ENCODE measurements around the gene NFATC2IP.
A peak's percentile ranks its signal among the peaks of the same experiment; 100 is the strongest.
"Not testable (repeated sequence)": the region's sequence is repeated elsewhere in the genome, so short reads cannot be mapped to it uniquely, and the experiment has no call there.

The NFATC2IP gene

DNA sequence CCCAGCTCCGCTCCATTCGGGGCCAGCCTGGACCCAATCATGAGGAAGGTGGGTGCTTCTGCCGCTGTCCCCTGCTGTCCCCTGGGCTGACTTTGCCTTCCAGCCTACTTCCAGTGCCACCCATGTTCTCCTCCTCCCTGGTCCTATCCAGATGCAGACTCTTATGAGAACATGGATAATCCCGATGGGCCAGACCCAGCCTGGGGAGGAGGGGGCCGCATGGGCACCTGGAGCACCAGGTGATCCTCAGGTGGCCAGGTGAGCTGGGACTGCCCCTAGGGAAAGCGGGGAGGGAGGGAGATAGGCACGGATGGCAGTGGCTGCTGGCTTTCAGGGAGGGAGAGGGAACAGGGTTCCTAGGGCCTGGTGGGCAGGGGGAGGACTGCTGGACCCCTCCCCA, 12.0 kb upstream of the NFATC2IP start:
- TF ChIP-seq, protein P1, sequence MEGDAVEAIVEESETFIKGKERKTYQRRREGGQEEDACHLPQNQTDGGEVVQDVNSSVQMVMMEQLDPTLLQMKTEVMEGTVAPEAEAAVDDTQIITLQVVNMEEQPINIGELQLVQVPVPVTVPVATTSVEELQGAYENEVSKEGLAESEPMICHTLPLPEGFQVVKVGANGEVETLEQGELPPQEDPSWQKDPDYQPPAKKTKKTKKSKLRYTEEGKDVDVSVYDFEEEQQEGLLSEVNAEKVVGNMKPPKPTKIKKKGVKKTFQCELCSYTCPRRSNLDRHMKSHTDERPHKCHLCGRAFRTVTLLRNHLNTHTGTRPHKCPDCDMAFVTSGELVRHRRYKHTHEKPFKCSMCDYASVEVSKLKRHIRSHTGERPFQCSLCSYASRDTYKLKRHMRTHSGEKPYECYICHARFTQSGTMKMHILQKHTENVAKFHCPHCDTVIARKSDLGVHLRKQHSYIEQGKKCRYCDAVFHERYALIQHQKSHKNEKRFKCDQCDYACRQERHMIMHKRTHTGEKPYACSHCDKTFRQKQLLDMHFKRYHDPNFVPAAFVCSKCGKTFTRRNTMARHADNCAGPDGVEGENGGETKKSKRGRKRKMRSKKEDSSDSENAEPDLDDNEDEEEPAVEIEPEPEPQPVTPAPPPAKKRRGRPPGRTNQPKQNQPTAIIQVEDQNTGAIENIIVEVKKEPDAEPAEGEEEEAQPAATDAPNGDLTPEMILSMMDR (IDR thresholded peaks at IDR 0.05; ENCODE audit: borderline replicate concordance, insufficient read depth, low read depth, low read length): no peak
- no peak overlapping the region for H3K4me3 ChIP-seq (ENCODE audit: low read depth, low read length)

GRCh38 chr16:28939825-28940224, 10.9 kb upstream of the NFATC2IP start:
- H3K4me3 ChIP-seq (ENCODE audit: low read depth, low read length): not testable (repeated sequence)

DNA sequence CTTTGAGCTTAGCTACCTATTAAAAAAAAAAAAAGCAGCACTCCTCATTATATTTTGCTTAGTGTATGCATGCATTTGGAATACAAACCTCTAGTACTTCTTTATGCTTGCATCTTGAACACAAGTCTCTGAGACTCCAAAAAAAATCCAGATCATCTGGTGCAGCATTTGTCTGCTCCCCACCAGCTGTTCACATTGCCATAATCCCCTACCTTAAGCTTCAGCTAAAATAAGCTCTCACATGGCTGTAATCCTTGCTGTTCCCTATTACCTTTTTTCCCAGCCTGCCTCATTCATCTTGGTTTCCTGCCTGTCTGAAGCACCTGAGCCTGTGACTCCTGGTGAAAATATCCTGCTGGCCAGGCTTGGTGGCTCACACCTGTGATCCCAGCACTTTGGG, 7.5 kb upstream of the NFATC2IP start:
- no peak overlapping the region for H3K4me3 ChIP-seq (ENCODE audit: low read depth, low read length)
- TF ChIP-seq, protein P1 (IDR thresholded peaks at IDR 0.05; ENCODE audit: borderline replicate concordance, insufficient read depth, low read depth, low read length): no peak

DNA sequence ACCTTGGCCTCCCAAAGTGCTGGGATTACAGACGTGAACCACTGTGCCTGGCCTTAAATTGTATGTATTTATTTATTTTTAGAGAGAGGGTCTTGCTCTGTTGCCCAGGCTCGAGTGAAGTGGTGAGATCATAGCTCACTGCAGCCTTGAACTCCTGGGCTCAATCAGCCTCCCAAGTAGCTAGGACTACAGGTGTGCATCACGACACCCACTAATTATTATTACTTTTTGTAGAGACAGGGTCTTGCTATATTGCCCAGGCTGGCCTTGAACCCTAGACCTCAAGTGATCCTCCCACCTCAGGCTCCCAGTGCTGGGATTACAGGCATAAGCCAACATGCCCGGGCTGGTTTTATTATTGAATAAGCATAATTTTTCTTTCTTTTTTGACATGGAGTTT, 4.1 kb upstream of the NFATC2IP start:
- no peak overlapping the region for H3K4me3 ChIP-seq (ENCODE audit: low read depth, low read length)
- TF ChIP-seq, protein P1 (IDR thresholded peaks at IDR 0.05; ENCODE audit: borderline replicate concordance, insufficient read depth, low read depth, low read length): no peak

DNA sequence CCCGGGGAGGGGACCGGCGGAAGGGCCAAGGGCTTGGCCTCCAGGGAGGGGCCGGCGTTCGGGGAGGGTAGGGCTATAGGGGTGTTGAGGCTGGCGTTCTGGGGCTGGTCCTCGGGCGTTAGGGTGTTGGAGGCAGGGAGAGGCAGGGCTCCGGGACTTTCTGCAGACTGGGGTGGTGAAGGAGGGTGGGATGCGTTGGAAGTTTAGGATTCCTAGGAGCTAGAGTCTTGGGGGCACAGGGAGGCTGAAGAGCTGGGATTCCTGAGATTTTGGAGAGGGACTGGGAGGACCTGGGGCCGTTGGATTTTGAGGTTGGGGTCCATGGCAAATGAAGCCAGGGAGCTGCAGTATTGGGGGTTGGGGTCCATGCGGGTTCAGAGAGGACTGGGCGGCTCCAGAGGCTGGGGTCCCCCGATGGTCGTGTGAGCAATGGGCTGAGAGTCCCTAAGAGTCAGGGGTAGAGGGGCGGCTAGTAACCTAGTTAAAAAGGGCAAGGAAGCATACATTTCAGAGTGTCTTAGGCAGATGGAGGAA, 740 bp downstream of the NFATC2IP start:
- TF ChIP-seq, protein P1 (IDR thresholded peaks at IDR 0.05; ENCODE audit: borderline replicate concordance, insufficient read depth, low read depth, low read length): no peak
- H3K4me3 ChIP-seq (ENCODE audit: low read depth, low read length): peak overlapping the region; percentile 81

DNA sequence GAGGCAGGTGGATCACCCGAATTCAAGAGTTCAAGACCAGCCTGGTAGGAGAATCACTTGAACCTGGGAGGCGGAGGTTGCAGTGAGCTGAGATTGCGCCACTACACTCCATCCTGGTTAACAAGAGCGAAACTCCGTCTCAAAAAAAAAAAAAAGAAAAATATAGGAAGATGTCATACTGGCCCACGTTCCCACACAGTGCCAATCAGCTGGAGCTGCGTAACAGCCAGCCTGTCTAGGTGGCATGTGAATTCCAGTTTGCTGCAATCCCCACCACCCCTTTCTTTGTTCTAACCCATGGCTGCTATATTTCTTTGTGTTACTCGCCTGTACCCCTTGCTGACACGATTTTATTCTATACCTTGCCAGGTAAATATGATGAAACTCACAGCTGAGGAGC, 7.5 kb downstream of the NFATC2IP start:
- H3K4me3 ChIP-seq (ENCODE audit: low read depth, low read length): no peak overlapping the region
- TF ChIP-seq, protein P1 (IDR thresholded peaks at IDR 0.05; ENCODE audit: borderline replicate concordance, insufficient read depth, low read depth, low read length): no peak

DNA sequence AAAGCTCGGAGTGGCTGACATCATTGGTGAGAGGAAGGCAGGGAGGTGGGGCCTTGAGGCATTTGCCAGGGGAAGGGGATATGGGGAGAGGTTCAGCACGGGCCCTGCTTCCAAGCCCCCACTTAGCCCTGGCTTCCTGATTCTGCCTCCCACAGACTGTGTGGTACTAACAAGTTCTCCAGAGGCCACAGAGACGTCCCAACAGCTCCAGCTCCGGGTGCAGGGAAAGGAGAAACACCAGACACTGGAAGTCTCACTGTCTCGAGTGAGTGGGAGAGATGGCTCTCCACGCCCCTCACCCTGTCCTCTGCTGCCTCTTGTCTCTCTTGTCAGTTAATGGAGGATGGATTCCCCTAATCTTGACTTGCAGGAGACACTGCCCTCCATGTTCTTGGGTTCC, 8.1 kb downstream of the NFATC2IP start:
- TF ChIP-seq, protein P1 (IDR thresholded peaks at IDR 0.05; ENCODE audit: borderline replicate concordance, insufficient read depth, low read depth, low read length): no peak
- H3K4me3 ChIP-seq (ENCODE audit: low read depth, low read length): no peak overlapping the region

DNA sequence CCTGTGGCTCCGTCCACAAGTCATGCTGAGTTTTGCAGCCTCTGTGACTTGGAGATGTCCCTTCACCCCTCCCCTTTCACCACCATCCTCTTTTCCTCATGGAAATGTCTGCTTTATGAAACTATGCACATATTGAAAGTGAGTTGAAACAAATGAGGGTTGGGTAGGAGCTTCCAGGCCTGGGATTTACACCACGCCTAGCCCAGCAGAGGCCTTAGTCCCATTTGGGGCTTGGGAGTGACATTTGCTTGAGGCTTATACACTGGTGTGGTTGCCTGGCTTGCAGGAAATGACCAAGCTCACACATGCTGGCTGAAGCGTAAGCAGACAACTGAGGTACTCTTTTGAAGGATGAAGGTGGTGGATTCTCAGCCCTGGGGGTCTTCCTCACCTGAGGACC, 13.3 kb downstream of the NFATC2IP start:
- TF ChIP-seq, protein P1 (IDR thresholded peaks at IDR 0.05; ENCODE audit: borderline replicate concordance, insufficient read depth, low read depth, low read length): no peak
- H3K4me3 ChIP-seq (ENCODE audit: low read depth, low read length): no peak overlapping the region
